GM10266 (cell line): Measurements from ENCODE around the gene NCOA1.

Experiments
- DNase-seq: peaks from one replicate; pipeline ENCODE4 v3.0.0; 2012; ENCODE audit errors: extremely low spot score
- CTCF ChIP-seq: IDR thresholded peaks from 2 replicates; pipeline ENCODE4 v1.5.1; 2012; ENCODE audit warnings: mild to moderate bottlenecking, low read depth; ENCODE audit not compliant: control insufficient read depth, insufficient read depth; ENCODE audit errors: missing control alignments

NCOA1 gene

GRCh38 chr2:24551016-24551415, 60.0 kb downstream of the NCOA1 start:
- DNase-seq = no peak
- TF ChIP-seq CTCF = no peak

GRCh38 chr2:24552836-24553235, 61.8 kb downstream of the NCOA1 start:
- TF ChIP-seq CTCF = no peak
- DNase-seq = no peak

DNA sequence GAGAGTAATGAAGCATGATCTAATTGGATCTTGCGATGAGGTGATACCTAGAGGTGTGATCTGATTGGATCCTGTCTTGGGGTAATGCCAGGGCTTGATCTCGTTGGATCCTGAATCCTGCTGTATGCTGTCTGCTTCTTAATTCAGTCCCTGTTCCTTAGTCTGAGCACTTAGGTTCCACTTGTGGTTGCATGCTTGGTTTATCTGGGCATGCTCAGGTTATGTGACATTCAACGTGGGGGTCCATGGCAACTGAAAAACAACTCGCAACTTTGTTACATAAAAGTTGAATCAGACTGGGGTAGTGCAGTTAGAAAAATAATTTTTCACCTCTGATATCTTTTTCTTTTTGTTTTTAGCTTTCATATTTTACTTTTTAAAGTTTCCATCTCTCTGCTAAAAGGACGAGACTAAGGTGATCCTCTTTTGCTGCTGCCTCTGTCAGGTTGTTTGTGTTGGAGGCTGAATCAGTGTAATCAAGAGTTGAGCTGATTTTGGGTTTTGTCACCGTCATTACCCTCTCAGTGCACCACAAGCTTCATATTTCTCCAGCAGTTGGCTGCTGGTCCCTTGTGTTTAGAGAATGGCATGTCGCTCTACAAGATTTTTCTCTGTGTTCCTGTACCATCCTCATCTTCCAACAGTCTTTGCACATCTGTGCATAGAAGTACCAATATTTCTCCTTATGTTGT, 67.9 kb downstream of the NCOA1 start:
- TF ChIP-seq CTCF = no peak
- no peak for DNase-seq

DNA sequence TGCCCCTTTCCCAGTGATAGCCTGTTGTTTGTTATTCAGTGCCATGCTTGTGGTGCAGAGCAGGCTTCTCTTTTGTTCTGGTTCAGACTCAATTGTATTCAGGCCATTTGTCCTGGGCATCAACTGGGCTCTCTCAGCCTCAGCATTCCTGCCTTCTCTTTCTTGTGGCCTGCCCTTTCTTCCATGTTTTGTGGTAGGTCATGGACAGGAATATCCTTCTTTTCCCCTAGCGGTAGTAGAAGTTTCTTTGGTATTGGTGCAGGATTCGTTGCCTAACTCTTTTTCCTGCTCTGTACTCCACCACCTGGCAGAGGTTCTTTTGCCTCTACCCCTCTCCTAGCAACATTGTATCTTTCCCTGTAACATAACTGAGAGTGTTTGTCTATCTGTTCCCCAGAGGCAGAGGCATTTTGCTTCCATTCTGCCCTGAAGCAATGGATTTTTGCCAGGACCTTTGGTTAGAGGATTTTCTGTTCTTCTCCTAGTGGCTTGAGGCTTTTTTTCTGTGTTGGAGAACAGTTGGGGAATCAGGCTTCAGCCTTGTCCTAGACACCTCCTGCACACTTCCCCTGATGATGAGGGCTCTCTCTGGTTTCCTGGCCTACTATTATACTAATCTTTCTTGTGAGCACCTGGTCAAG, 68.5 kb downstream of the NCOA1 start:
- DNase-seq = no peak
- TF ChIP-seq CTCF = no peak

GRCh38 chr2:24565537-24565936, 74.5 kb downstream of the NCOA1 start:
- TF ChIP-seq CTCF = no peak
- DNase-seq = no peak

- DNase-seq = no peak
- no peak for TF ChIP-seq CTCF
Observed at GRCh38 chr2:24566209-24566608, 75.2 kb downstream of the NCOA1 start.

DNA sequence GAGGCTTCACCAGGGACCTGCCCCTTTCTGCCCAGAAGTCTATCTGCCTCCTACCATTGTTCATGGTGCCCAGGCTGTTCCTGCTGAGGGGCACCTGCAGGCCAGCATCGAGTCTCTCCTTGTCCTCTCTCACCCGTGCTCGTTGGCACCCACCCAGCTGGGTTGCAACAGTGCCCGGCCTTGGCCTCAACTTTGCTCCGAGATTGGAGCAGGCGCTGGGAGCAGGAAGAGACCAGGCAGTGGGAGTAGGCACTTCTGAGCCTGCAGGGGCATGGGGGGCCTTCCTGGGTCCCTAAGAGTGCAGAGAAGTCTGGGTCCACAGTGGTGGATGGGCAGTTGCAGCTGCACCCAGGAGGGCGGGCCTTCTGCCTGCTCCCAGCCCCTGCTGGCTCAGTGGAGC, 75.6 kb downstream of the NCOA1 start:
- DNase-seq = no peak
- no peak for TF ChIP-seq CTCF
